Common myeloid progenitor, CD34-positive (primary cell): ENCODE data around the gene TENT5C.
A peak's percentile ranks its signal among the peaks of the same experiment; 100 is the strongest.

Source experiments
- CTCF ChIA-PET: fragments of 350-600 bp; sonication (Branson Sonifier 250); formaldehyde crosslinking; loops from one replicate; lab custom pipeline; 2021; ENCODE audit warnings: antibody characterized with exemption; lab: Charles Lee
- POLR2A ChIA-PET: fragments of 350-600 bp; sonication (Branson Sonifier 250); formaldehyde crosslinking; loops from one replicate; lab custom pipeline; 2021; ENCODE audit warnings: antibody characterized with exemption; lab: Charles Lee
- DNase-seq, 3 donors: peaks; one replicate each; pipeline versions ENCODE4 v3.0.0 to v3.0.0-alpha.2; 2013
- H3K27ac ChIP-seq, 2 experiments: 1 replicate in 1 of 2; 2 replicates in 1 of 2; pipeline ENCODE4 v1.7.0; 2013; ENCODE audit warnings: inconsistent platforms in 2 of 2, low read length in 2 of 2, mild to moderate bottlenecking in 2 of 2, low read depth in 1 of 2, moderate library complexity in 1 of 2; ENCODE audit not compliant: severe bottlenecking in 2 of 2, insufficient read depth in 1 of 2, poor library complexity in 1 of 2
- H3K27me3 ChIP-seq, 5 experiments: replicated peaks in 2 of 5; 1 replicate in 3 of 5; 2 replicates in 2 of 5; pipeline versions ENCODE4 v1.6.1 to v1.7.0; 2013; ENCODE audit warnings: low read length in 4 of 5, mild to moderate bottlenecking in 2 of 5, moderate library complexity in 2 of 5, inconsistent platforms in 1 of 5; ENCODE audit not compliant: insufficient read depth in 5 of 5, control insufficient read depth in 4 of 5
- H3K36me3 ChIP-seq, 4 experiments: 1 replicate in 2 of 4; 2 replicates in 2 of 4; pipeline versions ENCODE4 v1.6.1 to v1.7.0; 2013; ENCODE audit warnings: low read length in 3 of 4, control low read depth in 1 of 4, mild to moderate bottlenecking in 1 of 4; ENCODE audit not compliant: control insufficient read depth in 4 of 4, insufficient read depth in 4 of 4
- H3K4me1 ChIP-seq, 4 experiments: 1 replicate in 3 of 4; 2 replicates in 1 of 4; pipeline versions ENCODE4 v1.6.1 to v1.7.1; 2013; ENCODE audit warnings: low read length in 3 of 4, mild to moderate bottlenecking in 3 of 4, control low read depth in 1 of 4, inconsistent platforms in 1 of 4, moderate library complexity in 1 of 4; ENCODE audit not compliant: control insufficient read depth in 4 of 4, insufficient read depth in 4 of 4; ENCODE audit errors: control extremely low read depth in 1 of 4
- H3K4me3 ChIP-seq, 7 experiments: 1 replicate in 4 of 7; 2 replicates in 3 of 7; pipeline versions ENCODE4 v1.5.1 to v1.7.0; 2013; ENCODE audit warnings: mild to moderate bottlenecking in 7 of 7, low read length in 6 of 7, moderate library complexity in 6 of 7, inconsistent platforms in 2 of 7, low read depth in 2 of 7, control low read depth in 1 of 7; ENCODE audit not compliant: insufficient read depth in 4 of 7, control insufficient read depth in 1 of 7; ENCODE audit errors: extremely low read depth in 1 of 7
- H3K9me3 ChIP-seq, 5 experiments: 1 replicate in 4 of 5; 2 replicates in 1 of 5; pipeline versions ENCODE4 v1.6.1 to v1.7.1; 2013; ENCODE audit warnings: low read length in 4 of 5, mild to moderate bottlenecking in 2 of 5, inconsistent platforms in 1 of 5, low read depth in 1 of 5, moderate library complexity in 1 of 5; ENCODE audit not compliant: control insufficient read depth in 4 of 5, insufficient read depth in 2 of 5; ENCODE audit errors: control extremely low read depth in 1 of 5
- WGBS: methylation state at CpG from one replicate; pipeline ENCODE4 v1.1.5; 2013; ENCODE audit not compliant: insufficient coverage; 5-methylcytosine and 5-hydroxymethylcytosine counted together

The TENT5C gene

DNA sequence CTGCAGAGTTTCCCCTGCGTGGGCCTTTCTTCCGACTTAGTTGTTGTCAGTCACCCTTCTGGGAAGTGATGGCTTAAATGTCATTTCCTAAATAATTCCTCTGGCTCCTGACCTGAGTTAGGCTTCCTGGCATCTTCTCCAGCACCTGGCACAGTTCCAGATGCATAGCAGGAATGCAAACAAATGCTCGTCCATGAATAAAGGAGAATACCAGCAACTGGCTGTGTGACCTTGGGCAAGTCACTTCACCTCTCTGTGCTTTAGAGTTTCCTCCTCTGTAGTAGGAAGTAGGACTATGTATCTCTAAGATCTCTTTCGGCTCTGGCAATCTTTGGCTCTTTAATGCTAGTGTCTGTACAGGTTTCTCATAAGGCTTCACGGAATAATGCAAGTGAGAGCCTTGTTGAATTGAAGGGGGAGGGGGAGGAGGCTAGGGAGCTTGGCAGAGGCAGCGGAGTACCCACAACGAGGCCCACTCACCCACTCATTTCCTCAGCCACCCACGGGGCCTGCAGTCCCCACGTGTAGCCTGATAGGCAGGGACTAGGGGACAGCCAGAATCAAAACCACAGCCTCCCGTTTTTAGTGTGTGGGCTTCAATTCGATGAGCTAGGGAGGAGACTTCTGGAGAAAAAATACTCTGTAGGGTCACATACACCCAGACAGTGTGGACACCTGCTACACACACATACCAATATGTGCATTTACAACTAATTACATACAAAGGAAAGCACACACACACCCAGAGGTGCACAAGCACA lies 48.1 kb downstream of the TENT5C start:
- no peak overlapping the region for H3K27ac ChIP-seq

DNA sequence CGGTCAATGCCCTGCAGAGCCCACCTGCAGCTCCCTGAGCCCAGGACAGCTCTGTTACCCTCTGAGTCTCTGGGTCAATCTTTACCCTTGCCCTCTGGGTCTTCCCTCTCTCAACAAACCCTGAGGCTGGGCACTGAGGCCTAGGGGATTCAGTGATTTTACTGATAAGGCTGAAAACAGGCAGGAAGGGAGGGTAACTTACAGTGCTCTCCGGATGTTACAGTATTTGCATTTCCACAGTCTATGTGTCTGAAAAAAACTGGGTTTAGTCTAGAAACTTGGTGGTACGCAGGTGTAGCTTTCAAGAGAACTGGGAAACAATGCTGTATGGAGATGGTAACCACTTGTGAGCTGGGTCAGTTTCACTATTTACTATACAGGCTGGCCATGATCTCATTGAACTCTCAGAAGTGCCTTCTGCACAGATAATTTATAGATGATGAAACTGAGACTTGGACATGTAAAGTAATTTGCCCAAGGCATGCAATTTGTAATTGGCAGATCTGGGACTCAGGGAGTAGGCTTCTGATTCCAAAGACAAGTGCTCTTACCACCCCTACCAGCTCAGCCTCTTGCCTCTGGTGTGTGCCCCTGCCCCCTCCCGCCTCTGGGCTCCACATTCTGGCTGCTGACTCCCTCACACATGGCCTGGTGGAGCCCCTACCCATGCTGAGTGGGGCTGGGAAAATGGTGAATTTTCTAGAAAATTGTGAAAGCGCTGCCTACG lies 48.8 kb downstream of the TENT5C start:
- no peak for DNase-seq
- WGBS = 72% methylated on average over 6 of the region's 6 CpGs
- no peaks in the 10 kb centered on the region for H3K9me3 ChIP-seq
- ChIA-PET CTCF (interaction anchor here (0.6 to 1.7 kb wide), 5 partner anchors 8 to 54 kb away, joined by 3 to 5 read pairs (median 4); no protein-coding TSS in a partner anchor), POLR2A (interaction anchor here (1.0 kb wide), 1 partner anchor 49 kb away, joined by 3 read pairs; the partner anchor contains the start of gene TENT5C)
- H3K4me1 ChIP-seq = peaks cover 0 to 61% (median 20%) of the 10 kb centered on the region in 4 experiments
- H3K27ac ChIP-seq = no peak overlapping the region
- H3K4me3 ChIP-seq = no peak overlapping the region
- H3K27me3 ChIP-seq = peaks cover 0 to 10% (median 6%) of the 10 kb centered on the region in 5 experiments
- H3K36me3 ChIP-seq = no peaks in the 10 kb centered on the region

More for the DNA sequence above, 48.1 kb downstream of the TENT5C start:
- H3K36me3 ChIP-seq = no peaks in the 10 kb centered on the region
- H3K9me3 ChIP-seq = no peaks in the 10 kb centered on the region
- ChIA-PET POLR2A (interaction anchor here (1.0 kb wide), 1 partner anchor 48 kb away, joined by 3 read pairs; the partner anchor contains the start of gene TENT5C), CTCF (interaction anchor here (1.3 to 1.7 kb wide), 4 partner anchors 8 to 28 kb away, joined by 3 to 5 read pairs (median 4); no protein-coding TSS in a partner anchor)
- WGBS = 86% methylated on average over 5 of the region's 11 CpGs
- H3K27me3 ChIP-seq = peaks cover 0 to 10% (median 6%) of the 10 kb centered on the region in 5 experiments
- DNase-seq = peak in 1 of 3 donors; percentile 41
- no peak overlapping the region for H3K4me3 ChIP-seq
- peaks cover 0 to 54% (median 18%) of the 10 kb centered on the region in 4 experiments for H3K4me1 ChIP-seq

DNA sequence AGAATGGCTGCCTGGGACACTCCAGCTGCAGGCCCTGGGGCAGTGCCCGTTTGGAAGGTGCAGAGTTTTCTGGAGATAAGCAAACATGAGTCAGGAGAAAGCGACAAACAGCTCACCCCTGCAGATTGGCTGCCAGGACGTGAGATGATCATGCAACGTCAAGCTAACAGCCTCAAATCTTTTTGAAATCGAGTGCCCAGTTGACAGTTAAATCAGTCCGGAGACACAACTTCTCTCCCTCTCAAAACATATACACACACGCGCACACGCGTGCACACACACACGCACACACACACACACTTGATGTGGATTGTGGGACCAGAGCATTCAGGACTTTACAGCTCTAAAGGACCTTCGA lies 49.4 kb downstream of the TENT5C start:
- peak in 2 of 3 donors; percentile 40 to 69 for DNase-seq
- no peaks in the 10 kb centered on the region for H3K36me3 ChIP-seq
- no peaks in the 10 kb centered on the region for H3K9me3 ChIP-seq
- no peak overlapping the region for H3K27ac ChIP-seq
- H3K4me3 ChIP-seq = no peak overlapping the region
- peaks cover 0 to 10% (median 6%) of the 10 kb centered on the region in 5 experiments for H3K27me3 ChIP-seq
- ChIA-PET POLR2A (no interaction called here), CTCF (interaction anchor here (0.6 to 1.7 kb wide), 7 partner anchors 8 to 55 kb away, joined by 3 to 5 read pairs (median 4); no protein-coding TSS in a partner anchor)
- H3K4me1 ChIP-seq = peaks cover 0 to 65% (median 20%) of the 10 kb centered on the region in 4 experiments
- 88% methylated on average over 12 of the region's 12 CpGs for WGBS

DNA sequence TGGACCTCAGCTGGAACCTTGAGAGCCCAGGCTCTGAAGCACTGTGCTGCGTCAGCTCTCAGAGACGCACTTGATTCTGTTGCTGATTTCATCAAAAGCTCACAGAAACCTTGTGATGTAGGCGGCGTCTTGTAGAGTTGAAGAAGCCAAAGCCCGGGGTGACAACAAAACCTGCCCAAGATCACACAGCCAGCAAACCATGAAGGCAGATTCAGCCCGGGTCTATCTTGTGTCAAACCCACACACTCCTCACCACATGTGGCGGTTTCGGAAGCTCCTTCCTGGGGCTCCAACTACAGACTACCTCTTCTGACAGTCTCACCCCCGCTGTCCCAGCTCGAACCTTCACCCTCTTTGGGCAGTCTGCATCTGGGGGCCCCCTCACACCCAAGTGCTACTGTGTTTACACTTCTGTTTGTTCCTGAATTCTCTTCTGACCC lies 50.4 kb downstream of the TENT5C start:
- POLR2A ChIA-PET = no interaction called here
- H3K27me3 ChIP-seq = peaks cover 0 to 15% (median 6%) of the 10 kb centered on the region in 5 experiments
- H3K4me1 ChIP-seq = peaks cover 0 to 68% (median 20%) of the 10 kb centered on the region in 4 experiments
- 62% methylated on average over 10 of the region's 10 CpGs for WGBS
- peak in 2 of 3 donors; percentile 17 to 43 for DNase-seq
- CTCF ChIA-PET = interaction anchor here (1.2 to 1.3 kb wide), 2 partner anchors 12 to 15 kb away, joined by 3 to 4 read pairs; no protein-coding TSS in a partner anchor
- H3K4me3 ChIP-seq = no peak overlapping the region
- no peaks in the 10 kb centered on the region for H3K36me3 ChIP-seq
- peak overlapping the region in 1 of 2 experiments; percentile 3 for H3K27ac ChIP-seq
- H3K9me3 ChIP-seq = no peaks in the 10 kb centered on the region

GRCh38 chr1:117657031-117657430 lies 51.2 kb downstream of the TENT5C start:
- Histone ChIP-seq H3K36me3 (no peaks in the 10 kb centered on the region), H3K4me3 (no peak overlapping the region), H3K4me1 (peaks cover 0 to 70% (median 20%) of the 10 kb centered on the region in 4 experiments), H3K27ac (no peak overlapping the region), H3K9me3 (no peaks in the 10 kb centered on the region), H3K27me3 (peaks cover 0 to 20% (median 6%) of the 10 kb centered on the region in 5 experiments)
- POLR2A ChIA-PET = no interaction called here
- DNase-seq = no peak
- CTCF ChIA-PET = interaction anchor here (1.0 to 1.9 kb wide), 2 partner anchors 8 to 11 kb away, joined by 3 to 6 read pairs; no protein-coding TSS in a partner anchor
- 78% methylated on average over 3 of the region's 3 CpGs for WGBS

DNA sequence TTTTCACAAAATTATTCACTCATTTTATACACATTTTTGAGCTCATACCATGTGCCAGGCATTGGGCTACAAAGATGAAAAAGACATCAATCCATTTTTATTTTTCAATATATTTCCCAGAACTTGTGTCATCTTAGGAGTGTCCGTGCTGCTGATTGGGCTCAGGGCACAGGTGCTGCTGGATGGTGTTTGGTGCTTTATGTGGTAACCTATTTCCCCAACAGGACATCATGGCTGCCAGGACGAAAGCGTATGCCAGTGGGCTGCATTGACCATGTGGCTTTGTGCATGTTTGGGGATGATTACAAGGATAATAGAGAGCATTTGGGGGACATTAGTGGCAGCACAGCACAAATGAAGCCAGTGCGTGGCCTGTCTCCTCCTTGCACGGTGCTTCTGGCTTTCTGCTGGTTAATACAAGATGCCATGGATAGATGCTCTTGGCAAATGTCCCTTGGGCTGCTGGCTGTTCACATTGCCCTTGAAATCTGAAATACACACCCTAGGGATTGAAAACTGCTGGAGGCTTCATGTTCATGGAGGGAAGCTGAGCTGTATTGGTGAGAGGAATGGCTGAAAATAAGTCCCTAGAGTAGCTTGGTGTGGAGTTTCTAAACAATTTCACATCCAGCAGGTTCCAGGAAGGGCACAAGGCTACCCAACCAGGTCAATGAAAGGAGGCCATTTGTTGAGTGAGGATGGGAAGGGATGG lies 52.3 kb downstream of the TENT5C start:
- ChIA-PET CTCF (interaction anchor here (1.0 to 1.9 kb wide), 3 partner anchors 9 to 48 kb away, joined by 3 to 6 read pairs (median 3); no protein-coding TSS in a partner anchor), POLR2A (interaction anchor here (1.2 kb wide), 1 partner anchor 52 kb away, joined by 4 read pairs; the partner anchor contains the start of gene TENT5C)
- WGBS = 90% methylated on average over 5 of the region's 5 CpGs
- peaks cover 0 to 20% (median 6%) of the 10 kb centered on the region in 5 experiments for H3K27me3 ChIP-seq
- no peak overlapping the region for H3K4me3 ChIP-seq
- no peak overlapping the region for H3K27ac ChIP-seq
- H3K9me3 ChIP-seq = peaks cover 0 to 3% (median 2%) of the 10 kb centered on the region in 5 experiments
- H3K36me3 ChIP-seq = no peaks in the 10 kb centered on the region
- no peak for DNase-seq
- H3K4me1 ChIP-seq = peaks cover 0 to 70% (median 20%) of the 10 kb centered on the region in 4 experiments
